ENCODE results near the gene KIRREL3. TPM values are rescaled to one million over a fixed set of nuclear protein-coding genes. Genes with fewer than 3 reads are reported as not detected.

Gene KIRREL3
- total and polyA plus RNA-seq, 2 of the 8 experiments (the other 6 are each of a cell fraction or from before 2014, with no cell fraction given), result 0.29 to 0.32 TPM

GRCh38 chr11:126409620-126409985 is 591.0 kb downstream of the KIRREL3 start:
- Histone ChIP-seq H4K91ac (replicated peaks; ENCODE audit: insufficient read length, low read length) (no peak overlapping the region), H3K23me2 (ENCODE audit: low read depth, low read length) (no peaks in the 10 kb centered on the region; the same call in 1 of the 2 replicates), H3K14ac (ENCODE audit: insufficient read length) (no peak overlapping the region), H3K4me1 (replicated peaks in 1 of 4; ENCODE audit: control insufficient read depth in 3 of 4, insufficient read depth in 4 of 4, low read length in 3 of 4) (peaks cover 0 to 5% (median 1%) of the 10 kb centered on the region in 4 experiments; a peak in 4 of 7 replicates), H4K5ac (ENCODE audit: insufficient read length, low read depth, low read length) (no peak overlapping the region), H2BK12ac (ENCODE audit: low read depth, low read length) (no peak overlapping the region), H2BK15ac (ENCODE audit: low read length) (no peak overlapping the region), H3K56ac (replicated peaks; ENCODE audit: insufficient read length, low read depth, low read length) (no peak overlapping the region), H3K4ac (replicated peaks; ENCODE audit: insufficient read length, low read depth, low read length) (no peak overlapping the region), H4K8ac (ENCODE audit: extremely low read depth, insufficient read depth, low read length) (no peak overlapping the region), H3K9me3 (ENCODE audit: insufficient read depth in 2 of 2, low read depth in 1 of 2, low read length in 1 of 2) (no peaks in the 10 kb centered on the region), H2BK120ac (replicated peaks; ENCODE audit: low read depth, low read length) (no peak overlapping the region), H3K18ac (ENCODE audit: extremely low read depth, low read length) (no peak overlapping the region), H2BK20ac (ENCODE audit: low read length) (no peak overlapping the region), H3K23ac (ENCODE audit: insufficient read length) (no peak overlapping the region), H3K27me3 (replicated peaks in 1 of 4; ENCODE audit: control insufficient read depth in 3 of 4, extremely low read depth in 1 of 4, insufficient read depth in 3 of 4, low read length in 3 of 4) (no peaks in the 10 kb centered on the region), H3K79me1 (ENCODE audit: low read depth, low read length) (peaks cover 4% of the 10 kb centered on the region), H2AFZ (ENCODE audit: low read length) (no peak overlapping the region), H2AK5ac (ENCODE audit: low read depth, low read length) (no peak overlapping the region), H4K20me1 (replicated peaks in 1 of 2; ENCODE audit: control insufficient read depth in 1 of 2, insufficient read depth in 2 of 2, low read length in 2 of 2) (no peaks in the 10 kb centered on the region), H2BK5ac (ENCODE audit: low read depth, low read length) (no peak overlapping the region), H3K36me3 (ENCODE audit: control insufficient read depth in 2 of 4, insufficient read depth in 4 of 4, low read length in 3 of 4) (peaks cover 0 to 7% (median 1%) of the 10 kb centered on the region in 4 experiments; a peak in 2 of 8 replicates), H3K27ac (ENCODE audit: low read depth, low read length) (no peak overlapping the region), H3K4me3 (ENCODE audit: extremely low read depth in 1 of 4, insufficient read depth in 2 of 4, low read depth in 3 of 4, low read length in 4 of 4) (no peak overlapping the region), H3K79me2 (ENCODE audit: control insufficient read depth in 1 of 2, insufficient read depth in 2 of 2, low read length in 2 of 2) (no peaks in the 10 kb centered on the region), H3K4me2 (ENCODE audit: insufficient read depth in 1 of 2, low read depth in 2 of 2, low read length in 2 of 2) (no peak overlapping the region), H3K9ac (replicated peaks in 1 of 4; ENCODE audit: extremely low read depth in 1 of 4, low read depth in 3 of 4, low read length in 3 of 4) (no peak overlapping the region)
- DNase-seq (ENCODE audit: low read depth in 1 of 2, low spot score in 2 of 2) (no peak), FAIRE-seq (no peak)
- CTCF ChIA-PET (ENCODE audit: partially characterized antibody), result interaction anchor here (1.3 kb wide), 1 partner anchor 91 kb away, joined by 4 read pairs; no protein-coding TSS in a partner anchor
- 86% methylated on average over 3 of the region's 3 CpGs; no CpG with 5 or more reads in 1 of the 2 experiments for WGBS, 2 experiments (ENCODE audit: extremely low coverage in 1 of 2, insufficient coverage in 1 of 2, insufficient read length in 1 of 2, insufficient replicate concordance in 2 of 2, low coverage in 1 of 2, low lambda C conversion rate in 2 of 2, missing lambda C conversion rate in 1 of 2)
- POLR2A ChIA-PET (ENCODE audit: partially characterized antibody), result no interaction called here
- TF ChIP-seq BRCA1 (IDR thresholded peaks at IDR 0.05; ENCODE audit: low read depth, low read length) (no peak), TEAD4 (IDR thresholded peaks at IDR 0.05; ENCODE audit: low read depth, low read length) (no peak), MAX (IDR thresholded peaks at IDR 0.05) (no peak), POLR2AphosphoS5 (IDR thresholded peaks at IDR 0.05; ENCODE audit: low read depth, low read length) (no peak), GTF2F1 (IDR thresholded peaks at IDR 0.05; ENCODE audit: borderline replicate concordance, low read depth, low read length) (no peak), FOSL1 (IDR thresholded peaks at IDR 0.05; ENCODE audit: insufficient read depth, low read depth, low read length) (no peak), ASH2L (IDR thresholded peaks at IDR 0.05; ENCODE audit: low read length) (no peak), ZNF274 (IDR thresholded peaks at IDR 0.05; ENCODE audit: borderline replicate concordance, extremely low read depth, low read length) (no peak), PHF8 (conservative IDR thresholded peaks at IDR 0.05; ENCODE audit: low read depth, low read length) (no peak), GABPA (IDR thresholded peaks at IDR 0.05; ENCODE audit: borderline replicate concordance, insufficient read depth, low read length) (no peak), EGR1 (IDR thresholded peaks at IDR 0.05; ENCODE audit: borderline replicate concordance, low read depth, low read length) (no peak), KDM4A (IDR thresholded peaks at IDR 0.05; ENCODE audit: low read depth, low read length, severe bottlenecking) (no peak), BACH1 (IDR thresholded peaks at IDR 0.05; ENCODE audit: low read length) (no peak), CTBP2 (IDR thresholded peaks at IDR 0.05; ENCODE audit: borderline replicate concordance, insufficient read depth, insufficient read length, low read length) (no peak), HDAC6 (IDR thresholded peaks at IDR 0.05; ENCODE audit: low read depth, low read length) (no peak)

Measured in H1 (cell line).